PC-3 (cell line): ENCODE measurements around the gene CCDC192.

Experiments
- CTCF ChIP-seq: fragments of 300-600 bp; sonication (generic); conservative IDR thresholded peaks from 2 replicates; pipeline ENCODE4 v1.5.1; 2017; ENCODE audit warnings: antibody characterized with exemption, low read depth, mild to moderate bottlenecking, low read length
- EZH2 ChIP-seq: fragments of 300-600 bp; sonication (generic); IDR thresholded peaks from one replicate; pipeline ENCODE4 v1.6.1; 2017; ENCODE audit warnings: antibody characterized with exemption, mild to moderate bottlenecking, low read length; ENCODE audit not compliant: unreplicated experiment

- no peak for TF ChIP-seq CTCF
- TF ChIP-seq EZH2, result no peak
Measured at GRCh38 chr5:127887282-127887681, 184.1 kb downstream of the CCDC192 start.
